ENCODE results near the gene UMOD. TPM values are rescaled to one million over a fixed set of nuclear protein-coding genes. Genes with fewer than 3 reads are reported as not detected.
"Not testable (repeated sequence)": the region's sequence is repeated elsewhere in the genome, so short reads cannot be mapped to it uniquely, and the experiment has no call there.

Gene UMOD
- total RNA-seq, 2 donors from 2014 or later = not detected

GRCh38 chr16:20322696-20323095 is 29.8 kb downstream of the UMOD start:
- DNase-seq (ENCODE audit: low spot score) (no peak), ATAC-seq (ENCODE audit: insufficient number of reproducible peaks, low FRiP score, low read depth) (no peak)
- Histone ChIP-seq H3K36me3 (no peaks in the 10 kb centered on the region), H3K4me3 (no peak overlapping the region), H3K27ac (no peak overlapping the region), H3K27me3 (replicated peaks; ENCODE audit: insufficient read depth) (no peaks in the 10 kb centered on the region), H3K4me1 (ENCODE audit: control insufficient read depth in 1 of 2, low read depth in 2 of 2) (no peaks in the 10 kb centered on the region), H3K9me3 (no peaks in the 10 kb centered on the region)
- no peak for TF ChIP-seq CTCF (IDR thresholded peaks at IDR 0.05)

DNA sequence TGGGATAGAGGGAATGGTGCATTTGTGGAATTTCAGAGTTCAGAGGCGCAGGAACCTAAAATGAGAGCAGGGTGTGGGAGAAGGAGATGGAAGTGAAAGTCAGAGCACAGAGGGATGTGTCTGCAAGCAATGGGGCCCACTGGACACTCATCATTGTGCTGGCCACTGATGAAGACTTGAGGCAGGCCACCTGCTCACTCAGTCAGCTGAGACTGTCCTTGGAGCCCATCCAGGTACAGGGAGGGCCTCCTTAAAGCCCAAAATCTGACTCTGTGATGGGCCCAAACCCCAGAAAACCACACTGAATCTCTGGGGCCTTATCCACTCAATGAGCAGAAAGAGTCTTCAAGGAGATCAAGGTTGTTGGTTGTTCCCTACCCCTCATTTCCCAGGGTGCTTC is 30.8 kb downstream of the UMOD start:
- Histone ChIP-seq H3K4me3 (no peak overlapping the region), H3K27me3 (replicated peaks; ENCODE audit: insufficient read depth) (no peaks in the 10 kb centered on the region), H3K27ac (no peak overlapping the region), H3K36me3 (no peaks in the 10 kb centered on the region), H3K9me3 (no peaks in the 10 kb centered on the region), H3K4me1 (ENCODE audit: control insufficient read depth in 1 of 2, low read depth in 2 of 2) (no peaks in the 10 kb centered on the region)
- no peak for TF ChIP-seq CTCF (IDR thresholded peaks at IDR 0.05)
- no peak for ATAC-seq (ENCODE audit: insufficient number of reproducible peaks, low FRiP score, low read depth)
- no peak for DNase-seq (ENCODE audit: low spot score)

GRCh38 chr16:20321051-20321450 is 31.5 kb downstream of the UMOD start:
- H3K9me3 ChIP-seq, H3K27ac ChIP-seq, H3K4me3 ChIP-seq: not testable (repeated sequence)

GRCh38 chr16:20320592-20320991 is 31.9 kb downstream of the UMOD start:
- Histone ChIP-seq H3K4me3 (no peak overlapping the region), H3K27ac (no peak overlapping the region), H3K36me3 (no peaks in the 10 kb centered on the region), H3K9me3 (no peaks in the 10 kb centered on the region), H3K4me1 (ENCODE audit: control insufficient read depth in 1 of 2, low read depth in 2 of 2) (no peaks in the 10 kb centered on the region), H3K27me3 (replicated peaks; ENCODE audit: insufficient read depth) (no peaks in the 10 kb centered on the region)
- TF ChIP-seq CTCF (IDR thresholded peaks at IDR 0.05) = no peak
- DNase-seq (ENCODE audit: low spot score) (no peak), ATAC-seq (ENCODE audit: insufficient number of reproducible peaks, low FRiP score, low read depth) (no peak)

More at GRCh38 chr16:20321051-20321450, 31.5 kb downstream of the UMOD start:
- H3K4me1 ChIP-seq (ENCODE audit: control insufficient read depth in 1 of 2, low read depth in 2 of 2); DNase-seq (ENCODE audit: low spot score); H3K36me3 ChIP-seq; ATAC-seq (ENCODE audit: insufficient number of reproducible peaks, low FRiP score, low read depth); H3K27me3 ChIP-seq (replicated peaks; ENCODE audit: insufficient read depth): not testable (repeated sequence)

- Histone ChIP-seq H3K4me3 (no peak overlapping the region), H3K4me1 (ENCODE audit: control insufficient read depth in 1 of 2, low read depth in 2 of 2) (no peaks in the 10 kb centered on the region), H3K9me3 (no peaks in the 10 kb centered on the region), H3K36me3 (no peaks in the 10 kb centered on the region), H3K27me3 (replicated peaks; ENCODE audit: insufficient read depth) (no peaks in the 10 kb centered on the region), H3K27ac (no peak overlapping the region)
- DNase-seq (ENCODE audit: low spot score) (no peak), ATAC-seq (ENCODE audit: insufficient number of reproducible peaks, low FRiP score, low read depth) (no peak)
- no peak for TF ChIP-seq CTCF (IDR thresholded peaks at IDR 0.05)
These were observed 32.3 kb downstream of the UMOD start for GRCh38 chr16:20320178-20320577.

- Histone ChIP-seq H3K9me3 (no peaks in the 10 kb centered on the region), H3K36me3 (no peaks in the 10 kb centered on the region), H3K4me3 (no peak overlapping the region), H3K27me3 (replicated peaks; ENCODE audit: insufficient read depth) (no peaks in the 10 kb centered on the region), H3K4me1 (ENCODE audit: control insufficient read depth in 1 of 2, low read depth in 2 of 2) (no peaks in the 10 kb centered on the region), H3K27ac (no peak overlapping the region)
- DNase-seq (ENCODE audit: low spot score) (no peak), ATAC-seq (ENCODE audit: insufficient number of reproducible peaks, low FRiP score, low read depth) (no peak)
- no peak for TF ChIP-seq CTCF (IDR thresholded peaks at IDR 0.05)
These were observed 33.1 kb downstream of the UMOD start for GRCh38 chr16:20319406-20319805.

All from thoracic aorta (tissue), 2 donors.